Right renal cortex interstitium (tissue), 3 donors: ENCODE measurements around the gene SYNE1. TPM values are rescaled to one million over a fixed set of nuclear protein-coding genes. Genes with fewer than 3 reads are reported as not detected.
A peak's percentile ranks its signal among the peaks of the same experiment; 100 is the strongest.

Experiments
- DNase-seq, 3 donors: peaks; one replicate each; pipeline ENCODE4 v3.0.0-alpha.2; 2013; ENCODE audit warnings: low read depth in 3 of 3, low spot score in 2 of 3
- polyA plus RNA-seq, 3 donors: library from polyadenylated mRNA; unstranded; fragments of 120-200 nt; gene quantifications; one replicate each; pipeline ENCODE4 v1.2.1, GENCODE V29; 2013; ENCODE audit not compliant: insufficient read length in 3 of 3

Gene SYNE1
- polyA plus RNA-seq, 3 donors = 94.6 to 100 (median 99.0) TPM

- DNase-seq = no peak
Measured at GRCh38 chr6:152250127-152250526, 387.0 kb downstream of the SYNE1 start.

DNA sequence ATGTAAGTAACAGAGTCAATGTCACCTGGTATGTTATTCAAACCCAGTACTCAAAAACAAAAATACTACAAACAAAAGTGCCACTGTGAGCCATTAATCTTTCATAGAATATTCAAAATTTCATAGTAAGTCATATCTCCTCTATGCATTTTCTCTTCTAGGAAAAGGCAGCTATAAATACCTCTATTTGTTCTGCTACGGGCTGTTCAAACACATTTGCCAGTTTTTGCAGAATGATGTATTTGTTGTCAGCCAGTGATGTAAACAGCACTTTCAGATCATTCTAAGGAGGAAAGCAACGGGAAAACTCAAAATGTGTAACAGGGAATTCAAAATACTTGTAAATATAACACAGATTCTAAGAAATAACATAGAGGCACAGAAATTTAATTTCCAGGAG lies 388.2 kb downstream of the SYNE1 start:
- no peak for DNase-seq

- no peak for DNase-seq
Measured at GRCh38 chr6:152246554-152247337, 390.4 kb downstream of the SYNE1 start.

GRCh38 chr6:152244998-152245630 lies 392.0 kb downstream of the SYNE1 start:
- no peak for DNase-seq

- DNase-seq = peak in 2 of 3 donors; percentile 56 to 67
Measured at GRCh38 chr6:152241013-152241766, 396.0 kb downstream of the SYNE1 start.

GRCh38 chr6:152240436-152240835 lies 396.7 kb downstream of the SYNE1 start:
- DNase-seq = no peak

- no peak for DNase-seq
Measured at GRCh38 chr6:152236370-152237097, 400.6 kb downstream of the SYNE1 start.

GRCh38 chr6:152233547-152234320 lies 403.4 kb downstream of the SYNE1 start:
- no peak for DNase-seq

DNA sequence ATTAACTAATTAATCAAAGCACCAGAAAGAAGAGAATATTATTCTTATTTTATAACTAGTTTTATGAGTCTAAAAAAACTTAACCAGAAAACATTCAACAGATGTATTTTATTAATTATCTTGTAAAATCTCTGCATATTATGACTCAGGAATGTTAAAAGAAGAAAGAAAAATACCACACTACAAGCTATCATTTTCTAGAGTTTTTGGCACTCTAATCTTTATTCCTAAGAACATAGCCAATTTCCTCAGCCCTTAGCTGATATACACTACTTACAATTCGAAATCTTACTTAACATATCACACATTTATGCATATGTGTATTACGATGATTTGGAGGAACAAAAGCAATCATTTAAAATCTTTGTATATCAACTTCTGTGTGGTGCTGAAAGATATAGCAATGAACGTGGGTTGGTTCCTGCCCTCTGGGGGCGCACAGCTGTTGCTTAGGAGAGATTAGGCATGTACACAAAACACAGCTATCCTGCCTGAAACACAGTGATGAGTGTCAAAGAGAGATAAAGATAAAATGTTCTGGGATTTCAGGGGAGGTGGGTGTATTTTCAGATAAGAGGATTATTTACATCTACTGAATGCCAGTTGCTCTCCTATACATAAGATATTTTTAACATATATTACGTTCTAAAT lies 404.5 kb downstream of the SYNE1 start:
- DNase-seq = no peak

- no peak for DNase-seq
Measured at GRCh38 chr6:152229330-152229729, 407.8 kb downstream of the SYNE1 start.

DNA sequence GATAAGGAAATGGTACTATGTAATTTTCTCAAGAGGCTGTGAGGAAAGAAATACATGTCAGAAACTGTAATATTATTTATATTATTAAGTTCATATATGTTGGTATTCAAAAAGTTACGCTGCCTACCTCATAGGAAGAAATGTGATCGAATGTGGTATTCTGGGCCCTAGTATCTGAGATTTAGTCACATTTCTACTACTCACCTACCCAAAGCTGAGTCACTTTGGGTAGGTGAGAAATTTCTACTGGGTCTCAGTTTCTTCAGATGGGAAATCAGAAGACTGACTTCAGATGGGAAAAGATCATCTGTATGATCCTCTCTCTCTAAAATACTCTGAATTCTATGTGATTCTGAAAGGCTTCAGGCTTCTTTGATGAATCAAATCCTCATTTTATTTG lies 411.0 kb downstream of the SYNE1 start:
- no peak for DNase-seq

- no peak for DNase-seq
Measured at GRCh38 chr6:152225241-152225934, 411.8 kb downstream of the SYNE1 start.

GRCh38 chr6:152223636-152224035 lies 413.5 kb downstream of the SYNE1 start:
- no peak for DNase-seq

GRCh38 chr6:152221806-152222628 lies 415.1 kb downstream of the SYNE1 start:
- DNase-seq = no peak

- no peak for DNase-seq
Measured at GRCh38 chr6:152220786-152221185, 416.4 kb downstream of the SYNE1 start.

DNA sequence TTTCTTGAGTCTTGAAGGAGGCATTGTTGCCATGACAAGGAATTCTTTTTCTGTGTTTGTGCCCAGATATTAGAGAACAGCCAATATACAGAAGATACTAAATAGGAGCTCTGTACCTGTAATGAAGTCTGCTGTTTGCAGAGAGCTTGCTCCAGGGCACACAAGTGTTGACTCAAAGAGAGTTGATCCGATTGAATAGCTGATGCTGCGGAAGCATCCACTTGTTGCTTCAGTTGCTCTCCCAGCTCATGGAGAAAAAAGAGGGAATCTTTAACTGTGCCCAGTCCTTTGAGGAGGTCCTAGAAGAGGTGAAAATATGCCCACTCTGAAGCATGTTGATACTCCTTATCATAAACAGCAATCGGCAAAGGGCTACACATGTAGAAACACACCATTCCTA lies 418.3 kb downstream of the SYNE1 start:
- DNase-seq = no peak

- no peak for DNase-seq
Measured at GRCh38 chr6:152212437-152212836, 424.7 kb downstream of the SYNE1 start.

- no peak for DNase-seq
Measured at GRCh38 chr6:152209211-152209610, 428.0 kb downstream of the SYNE1 start.
